Measurements from ENCODE around the gene LGALS3BP.

- TF ChIP-seq CTCF (IDR thresholded peaks at IDR 0.05) (no peak), SIN3A (IDR thresholded peaks at IDR 0.05; ENCODE audit: borderline replicate concordance, insufficient read depth, low read depth, low read length) (no peak), POLR2AphosphoS5 (IDR thresholded peaks at IDR 0.05; ENCODE audit: low read depth, low read length) (no peak), REST (IDR thresholded peaks at IDR 0.05; ENCODE audit: insufficient read depth in 1 of 2, low read depth in 2 of 2, low read length in 1 of 2) (no peak)
These were observed 44.1 kb downstream of the LGALS3BP start for GRCh38 chr17:78935419-78936323.

Measured in Panc1 (cell line).